Measurements from ENCODE around the gene DIRAS1. TPM values are rescaled to one million over a fixed set of nuclear protein-coding genes. Genes with fewer than 3 reads are reported as not detected.
A peak's percentile ranks its signal among the peaks of the same experiment; 100 is the strongest.

DIRAS1 gene
- total RNA-seq, 1 experiment from 2014 or later: 18.5 TPM

GRCh38 chr19:2731181-2731995 lies 10.2 kb upstream of the DIRAS1 start:
- Histone ChIP-seq H3K4me1 (ENCODE audit: control insufficient read depth, insufficient read depth, low read length) (no peaks in the 10 kb centered on the region; the same call in 1 of the 2 replicates), H3K27me3 (ENCODE audit: control insufficient read depth, insufficient read depth, low read length) (no peaks in the 10 kb centered on the region), H3K4me3 (ENCODE audit: low read depth in 2 of 2, low read length in 2 of 2) (no peak overlapping the region), H3K36me3 (ENCODE audit: control insufficient read depth, insufficient read depth, low read length) (no peaks in the 10 kb centered on the region), H3K9me3 (ENCODE audit: control insufficient read depth, insufficient read depth, low read depth, low read length) (no peaks in the 10 kb centered on the region), H3K27ac (ENCODE audit: low read length) (no peak overlapping the region)
- ATAC-seq: peak; percentile 19; the same call in 1 of the 2 replicates
- in situ Hi-C loops (cut with HindIII; ENCODE audit: low pct_unique_long_range_greater_than_20kb, low sequenced_read_pairs) (no loop called here), intact Hi-C loops (cut with micrococcal nuclease; ENCODE audit: unreplicated experiment) (no loop called here)
- no peak for TF ChIP-seq SIN3A (IDR thresholded peaks at IDR 0.05; ENCODE audit: borderline replicate concordance, insufficient read depth, low read depth, low read length)
- TF ChIP-seq CTCF (IDR thresholded peaks at IDR 0.05): no peak
- TF ChIP-seq, protein P1, sequence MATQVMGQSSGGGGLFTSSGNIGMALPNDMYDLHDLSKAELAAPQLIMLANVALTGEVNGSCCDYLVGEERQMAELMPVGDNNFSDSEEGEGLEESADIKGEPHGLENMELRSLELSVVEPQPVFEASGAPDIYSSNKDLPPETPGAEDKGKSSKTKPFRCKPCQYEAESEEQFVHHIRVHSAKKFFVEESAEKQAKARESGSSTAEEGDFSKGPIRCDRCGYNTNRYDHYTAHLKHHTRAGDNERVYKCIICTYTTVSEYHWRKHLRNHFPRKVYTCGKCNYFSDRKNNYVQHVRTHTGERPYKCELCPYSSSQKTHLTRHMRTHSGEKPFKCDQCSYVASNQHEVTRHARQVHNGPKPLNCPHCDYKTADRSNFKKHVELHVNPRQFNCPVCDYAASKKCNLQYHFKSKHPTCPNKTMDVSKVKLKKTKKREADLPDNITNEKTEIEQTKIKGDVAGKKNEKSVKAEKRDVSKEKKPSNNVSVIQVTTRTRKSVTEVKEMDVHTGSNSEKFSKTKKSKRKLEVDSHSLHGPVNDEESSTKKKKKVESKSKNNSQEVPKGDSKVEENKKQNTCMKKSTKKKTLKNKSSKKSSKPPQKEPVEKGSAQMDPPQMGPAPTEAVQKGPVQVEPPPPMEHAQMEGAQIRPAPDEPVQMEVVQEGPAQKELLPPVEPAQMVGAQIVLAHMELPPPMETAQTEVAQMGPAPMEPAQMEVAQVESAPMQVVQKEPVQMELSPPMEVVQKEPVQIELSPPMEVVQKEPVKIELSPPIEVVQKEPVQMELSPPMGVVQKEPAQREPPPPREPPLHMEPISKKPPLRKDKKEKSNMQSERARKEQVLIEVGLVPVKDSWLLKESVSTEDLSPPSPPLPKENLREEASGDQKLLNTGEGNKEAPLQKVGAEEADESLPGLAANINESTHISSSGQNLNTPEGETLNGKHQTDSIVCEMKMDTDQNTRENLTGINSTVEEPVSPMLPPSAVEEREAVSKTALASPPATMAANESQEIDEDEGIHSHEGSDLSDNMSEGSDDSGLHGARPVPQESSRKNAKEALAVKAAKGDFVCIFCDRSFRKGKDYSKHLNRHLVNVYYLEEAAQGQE (IDR thresholded peaks at IDR 0.05; ENCODE audit: insufficient read depth in 1 of 2, low read depth in 2 of 2, low read length in 1 of 2): no peak
- no peak for TF ChIP-seq POLR2AphosphoS5 (IDR thresholded peaks at IDR 0.05; ENCODE audit: low read depth, low read length)
- TF ChIP-seq TCF7L2 (IDR thresholded peaks at IDR 0.05; ENCODE audit: low read depth, low read length): no peak
- DNase-seq (ENCODE audit: low read depth, low spot score): no peak
- ChIA-PET CTCF (no interaction called here), POLR2A (no interaction called here)
- no TSS peak for BruUV-seq (replicated peaks)

GRCh38 chr19:2729943-2730818 lies 9.0 kb upstream of the DIRAS1 start:
- H3K9me3 ChIP-seq (ENCODE audit: control insufficient read depth, insufficient read depth, low read depth, low read length): no peaks in the 10 kb centered on the region
- H3K36me3 ChIP-seq (ENCODE audit: control insufficient read depth, insufficient read depth, low read length): no peaks in the 10 kb centered on the region
- H3K27me3 ChIP-seq (ENCODE audit: control insufficient read depth, insufficient read depth, low read length): no peaks in the 10 kb centered on the region
- ATAC-seq (no peak), DNase-seq (ENCODE audit: low read depth, low spot score) (no peak)
- no peak overlapping the region for H3K27ac ChIP-seq (ENCODE audit: low read length)
- CTCF ChIA-PET: interaction anchor here (0.7 kb wide), 1 partner anchor 188 kb away, joined by 9 read pairs; no protein-coding TSS in a partner anchor
- TF ChIP-seq SIN3A (IDR thresholded peaks at IDR 0.05; ENCODE audit: borderline replicate concordance, insufficient read depth, low read depth, low read length): no peak
- TF ChIP-seq POLR2AphosphoS5 (IDR thresholded peaks at IDR 0.05; ENCODE audit: low read depth, low read length): no peak
- no peak for TF ChIP-seq CTCF (IDR thresholded peaks at IDR 0.05)
- TF ChIP-seq TCF7L2 (IDR thresholded peaks at IDR 0.05; ENCODE audit: low read depth, low read length): no peak
- TF ChIP-seq, protein P1 (IDR thresholded peaks at IDR 0.05; ENCODE audit: insufficient read depth in 1 of 2, low read depth in 2 of 2, low read length in 1 of 2): no peak
- POLR2A ChIA-PET: no interaction called here
- no peak overlapping the region for H3K4me3 ChIP-seq (ENCODE audit: low read depth in 2 of 2, low read length in 2 of 2)
- intact Hi-C loops (cut with micrococcal nuclease; ENCODE audit: unreplicated experiment): no loop called here
- in situ Hi-C loops (cut with HindIII; ENCODE audit: low pct_unique_long_range_greater_than_20kb, low sequenced_read_pairs): no loop called here
- no peaks in the 10 kb centered on the region; the same call in 1 of the 2 replicates for H3K4me1 ChIP-seq (ENCODE audit: control insufficient read depth, insufficient read depth, low read length)
- BruUV-seq (replicated peaks): no TSS peak

All from Panc1 (cell line).